Fibroblast of lung (primary cell): ENCODE measurements around the gene RNF225. TPM values are rescaled to one million over a fixed set of nuclear protein-coding genes. Genes with fewer than 3 reads are reported as not detected.

Experiments used
- DNase-seq, 2 donors: peaks; one replicate each; pipeline versions ENCODE4 v3.0.0 to v3.0.0-alpha.2; 2010; ENCODE audit warnings: low read depth in 2 of 2
- H2AFZ ChIP-seq: 2 replicates; pipeline ENCODE4 v1.5.1; 2012; ENCODE audit warnings: low read length, control low read depth, inconsistent platforms
- H3K27ac ChIP-seq: 2 replicates; pipeline ENCODE4 v1.5.1; 2011; ENCODE audit warnings: low read length, control low read depth; ENCODE audit not compliant: insufficient read depth
- H3K27me3 ChIP-seq: 2 replicates; pipeline ENCODE4 v1.5.1; 2011; ENCODE audit warnings: mild to moderate bottlenecking, low read length; ENCODE audit not compliant: control insufficient read depth, insufficient read depth
- H3K36me3 ChIP-seq: 2 replicates; pipeline ENCODE4 v1.5.1; 2011; ENCODE audit warnings: low read length; ENCODE audit not compliant: control insufficient read depth, insufficient read depth
- H3K4me1 ChIP-seq: 2 replicates; pipeline ENCODE4 v1.5.1; 2011; ENCODE audit warnings: low read length; ENCODE audit not compliant: control insufficient read depth, insufficient read depth; ENCODE audit errors: extremely low read depth
- H3K4me2 ChIP-seq: 2 replicates; pipeline ENCODE4 v1.5.1; 2011; ENCODE audit warnings: low read length, control low read depth; ENCODE audit not compliant: insufficient read depth; ENCODE audit errors: extremely low read depth
- H3K4me3 ChIP-seq, 4 experiments: fragments of 200-600 bp in 1 of 4; sonication (generic) in 1 of 4; replicated peaks in 1 of 4; 2 replicates each; pipeline ENCODE4 v1.5.1; 2011 to 2016; ENCODE audit warnings: low read length in 4 of 4, low read depth in 3 of 4, mild to moderate bottlenecking in 3 of 4, control low read depth in 2 of 4, inconsistent platforms in 1 of 4, mixed read lengths in 1 of 4; ENCODE audit not compliant: insufficient read depth in 1 of 4; ENCODE audit errors: control extremely low read depth in 1 of 4
- H3K79me2 ChIP-seq: 2 replicates; pipeline ENCODE4 v1.5.1; 2012; ENCODE audit warnings: mild to moderate bottlenecking, low read length, inconsistent platforms; ENCODE audit not compliant: control insufficient read depth, insufficient read depth
- H3K9ac ChIP-seq: 2 replicates; pipeline ENCODE4 v1.5.1; 2011; ENCODE audit warnings: mild to moderate bottlenecking, low read length, control low read depth; ENCODE audit not compliant: insufficient read depth
- H3K9me3 ChIP-seq: 2 replicates; pipeline ENCODE4 v1.5.1; 2012; ENCODE audit warnings: low read depth, low read length; ENCODE audit not compliant: control insufficient read depth, insufficient read depth
- H4K20me1 ChIP-seq: 2 replicates; pipeline ENCODE4 v1.5.1; 2011; ENCODE audit warnings: low read length; ENCODE audit not compliant: control insufficient read depth, insufficient read depth; ENCODE audit errors: extremely low read depth
- EZH2 ChIP-seq: IDR thresholded peaks from 2 replicates; pipeline ENCODE4 v1.5.1; 2012; ENCODE audit warnings: low read length, control low read depth, mild to moderate bottlenecking; ENCODE audit errors: missing control alignments
- polyA plus RNA-seq, 2 donors: library from polyadenylated mRNA; depleted of rRNA in 1 of 2; stranded (reverse) in 1 of 2; unstranded in 1 of 2; fragments of >200 nt; gene quantifications; 2 replicates each; pipeline ENCODE4 v1.2.1, GENCODE V29; 2011 to 2012; ENCODE audit warnings: missing spikeins in 1 of 2
- total RNA-seq: library from RNA; depleted of rRNA; stranded (reverse); fragments of >200 nt; gene quantifications from 2 replicates; pipeline ENCODE4 v1.2.1, GENCODE V29; 2014
- TF ChIP-seq, protein P1 (sequence below), 2 donors: IDR thresholded peaks in 1 of 2; conservative IDR thresholded peaks in 1 of 2; 1 replicate in 1 of 2; 2 replicates in 1 of 2; pipeline ENCODE4 v1.5.1; 2011 to 2012; ENCODE audit warnings: low read length in 2 of 2, control low read depth in 1 of 2, inconsistent platforms in 1 of 2, low read depth in 1 of 2, mild to moderate bottlenecking in 1 of 2

Gene RNF225
- total and polyA plus RNA-seq, 2 donors (not counting 1 experiment from before 2014, with no cell fraction given), result not detected

DNA sequence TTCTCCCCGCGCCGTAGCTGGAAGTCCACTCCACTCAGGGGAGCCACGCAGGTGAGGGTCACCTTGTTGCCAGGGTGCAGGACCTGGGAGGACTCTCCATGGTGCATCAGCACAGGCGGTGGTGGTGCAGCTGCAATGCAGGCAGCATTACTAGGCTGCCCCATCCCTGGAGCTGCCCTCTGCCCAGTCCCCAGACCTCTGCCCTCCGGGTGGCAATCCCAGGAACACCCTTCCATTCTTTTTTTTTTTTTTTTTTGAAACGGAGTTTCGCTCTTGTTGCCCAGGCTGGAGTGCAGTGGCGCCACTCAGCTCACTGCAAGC lies 43.9 kb upstream of the RNF225 start:
- Histone ChIP-seq H4K20me1 (no peaks in the 10 kb centered on the region), H3K9ac (no peak overlapping the region)
- no peak for TF ChIP-seq EZH2
- TF ChIP-seq, protein P1, sequence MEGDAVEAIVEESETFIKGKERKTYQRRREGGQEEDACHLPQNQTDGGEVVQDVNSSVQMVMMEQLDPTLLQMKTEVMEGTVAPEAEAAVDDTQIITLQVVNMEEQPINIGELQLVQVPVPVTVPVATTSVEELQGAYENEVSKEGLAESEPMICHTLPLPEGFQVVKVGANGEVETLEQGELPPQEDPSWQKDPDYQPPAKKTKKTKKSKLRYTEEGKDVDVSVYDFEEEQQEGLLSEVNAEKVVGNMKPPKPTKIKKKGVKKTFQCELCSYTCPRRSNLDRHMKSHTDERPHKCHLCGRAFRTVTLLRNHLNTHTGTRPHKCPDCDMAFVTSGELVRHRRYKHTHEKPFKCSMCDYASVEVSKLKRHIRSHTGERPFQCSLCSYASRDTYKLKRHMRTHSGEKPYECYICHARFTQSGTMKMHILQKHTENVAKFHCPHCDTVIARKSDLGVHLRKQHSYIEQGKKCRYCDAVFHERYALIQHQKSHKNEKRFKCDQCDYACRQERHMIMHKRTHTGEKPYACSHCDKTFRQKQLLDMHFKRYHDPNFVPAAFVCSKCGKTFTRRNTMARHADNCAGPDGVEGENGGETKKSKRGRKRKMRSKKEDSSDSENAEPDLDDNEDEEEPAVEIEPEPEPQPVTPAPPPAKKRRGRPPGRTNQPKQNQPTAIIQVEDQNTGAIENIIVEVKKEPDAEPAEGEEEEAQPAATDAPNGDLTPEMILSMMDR (conservative IDR thresholded peaks at IDR 0.05 in 1 of 2, IDR thresholded peaks at IDR 0.05 in 1 of 2; ENCODE audit: low read depth in 1 of 2, low read length in 2 of 2), result no peak

DNA sequence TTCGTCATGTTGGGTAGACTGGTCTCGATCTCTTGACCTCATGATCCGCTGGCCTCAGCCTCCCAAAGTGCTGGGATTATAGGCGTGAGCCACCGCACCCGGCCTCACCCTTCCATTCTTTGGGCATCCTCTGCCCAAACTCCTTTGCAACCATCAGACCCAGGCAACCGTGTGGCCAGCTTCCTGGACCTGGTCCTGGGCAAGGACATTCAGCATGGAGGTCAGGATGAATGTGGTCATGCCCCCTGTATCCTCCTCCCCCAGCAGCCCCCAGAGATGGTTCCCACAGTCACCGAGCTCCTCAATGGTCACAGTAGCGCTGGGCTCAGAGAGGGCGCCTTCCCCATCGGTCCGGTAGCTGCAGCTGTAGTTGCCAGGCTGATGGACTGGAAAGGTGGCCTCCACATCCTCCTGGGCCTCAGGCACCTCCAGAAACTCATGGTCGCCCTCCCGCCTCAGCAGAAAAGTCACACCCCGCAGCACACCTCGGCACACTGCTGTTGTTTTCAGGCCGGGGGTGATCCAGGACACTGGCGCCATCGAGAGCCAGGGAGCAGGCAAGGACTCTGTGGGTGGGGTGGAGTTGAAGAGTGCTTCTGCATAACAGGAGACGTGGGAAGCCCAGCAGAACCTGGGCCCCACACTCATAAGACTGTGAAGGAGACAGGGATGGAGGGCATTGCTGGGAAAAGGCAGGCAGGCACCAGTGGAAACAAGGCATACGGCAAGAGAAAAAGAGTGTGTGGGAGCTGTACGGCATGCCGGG lies 43.3 kb upstream of the RNF225 start:
- DNase-seq, result no peak
- Histone ChIP-seq H3K36me3 (peaks cover 2% of the 10 kb centered on the region), H3K27me3 (no peaks in the 10 kb centered on the region), H3K9ac (no peak overlapping the region), H3K9me3 (no peaks in the 10 kb centered on the region), H2AFZ (no peak overlapping the region), H3K4me1 (no peaks in the 10 kb centered on the region), H4K20me1 (no peaks in the 10 kb centered on the region), H3K79me2 (no peaks in the 10 kb centered on the region), H3K4me3 (no peak overlapping the region), H3K27ac (no peak overlapping the region), H3K4me2 (no peak overlapping the region)
- no peak for TF ChIP-seq EZH2
- TF ChIP-seq, protein P1 (conservative IDR thresholded peaks at IDR 0.05 in 1 of 2, IDR thresholded peaks at IDR 0.05 in 1 of 2; ENCODE audit: low read depth in 1 of 2, low read length in 2 of 2), result no peak

More for the DNA sequence above, 43.9 kb upstream of the RNF225 start:
- Histone ChIP-seq H3K36me3 (peaks cover 2% of the 10 kb centered on the region), H2AFZ (no peak overlapping the region), H3K4me2 (no peak overlapping the region), H3K4me1 (no peaks in the 10 kb centered on the region), H3K27ac (no peak overlapping the region), H3K79me2 (no peaks in the 10 kb centered on the region), H3K4me3 (no peak overlapping the region), H3K27me3 (no peaks in the 10 kb centered on the region), H3K9me3 (no peaks in the 10 kb centered on the region)
- no peak for DNase-seq

DNA sequence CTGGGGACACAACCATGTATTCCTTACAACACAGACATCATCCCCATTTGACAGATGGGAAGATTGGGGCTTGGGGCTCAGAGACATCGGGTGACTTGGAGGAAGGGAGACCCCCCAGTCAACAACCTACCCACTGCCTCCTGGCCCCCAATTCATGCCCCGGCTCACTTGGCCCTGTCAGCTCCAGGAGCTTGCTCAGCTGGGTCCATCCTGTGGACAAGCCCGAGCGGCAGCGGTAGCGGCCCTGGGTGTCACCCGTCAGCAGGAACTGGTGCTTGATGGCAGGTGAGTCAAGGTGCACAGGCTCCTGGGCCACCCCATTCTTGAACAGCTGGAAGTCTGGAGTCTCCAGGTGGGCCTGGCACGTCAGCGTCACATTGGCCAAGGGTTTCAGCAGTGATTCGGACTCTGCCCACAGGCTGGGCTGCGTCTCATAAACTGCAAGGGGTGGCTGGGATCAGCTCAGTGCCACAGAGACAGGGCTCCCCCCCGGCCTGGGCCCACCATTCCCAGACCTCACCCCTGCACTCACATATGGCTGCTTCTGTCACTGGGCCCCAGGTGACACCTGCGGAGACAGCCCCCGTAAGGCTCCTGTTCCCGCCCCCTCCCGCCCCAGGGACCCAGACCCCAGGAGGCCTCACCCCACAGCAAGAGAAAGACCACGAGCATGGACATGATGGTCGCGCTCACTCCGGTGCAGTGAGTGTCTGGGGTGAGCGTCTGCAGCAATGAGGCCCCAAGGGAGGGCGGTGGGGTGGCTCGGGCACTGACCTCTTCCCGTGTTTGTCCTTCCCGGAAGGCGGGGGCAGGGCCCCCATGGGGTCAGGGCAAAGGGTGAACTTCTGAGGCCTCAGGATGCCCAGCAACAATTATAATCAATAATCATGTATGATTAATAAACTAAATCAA lies 42.4 kb upstream of the RNF225 start, which contains the start of gene A1BG:
A1BG (minus strand) TSS at position 733 of the 912 bp plus-strand sequence; CDS start at position 678, 55 bp downstream.
- Histone ChIP-seq H3K27ac (no peak within 1 kb of the TSS), H3K36me3 (peaks cover 2% of the 10 kb centered on the region), H2AFZ (no peak within 1 kb of the TSS), H3K4me2 (no peak within 1 kb of the TSS), H3K9me3 (no peaks in the 10 kb centered on the region), H3K27me3 (no peaks in the 10 kb centered on the region), H3K9ac (no peak within 1 kb of the TSS), H3K4me3 (no peak within 1 kb of the TSS), H4K20me1 (no peaks in the 10 kb centered on the region), H3K4me1 (no peaks in the 10 kb centered on the region), H3K79me2 (no peaks in the 10 kb centered on the region)
- no peak for DNase-seq
- TF ChIP-seq, protein P1 (conservative IDR thresholded peaks at IDR 0.05 in 1 of 2, IDR thresholded peaks at IDR 0.05 in 1 of 2; ENCODE audit: low read depth in 1 of 2, low read length in 2 of 2), result no peak
- TF ChIP-seq EZH2, result no peak
